ENCODE results near the gene SGIP1. TPM values are rescaled to one million over a fixed set of nuclear protein-coding genes. Genes with fewer than 3 reads are reported as not detected.

SGIP1 gene
- total and polyA plus RNA-seq, 2 of the 8 experiments (the other 6 are each of a cell fraction or from before 2014, with no cell fraction given), result 1.4 to 2.1 TPM

GRCh38 chr1:66671455-66671854, 137.5 kb downstream of the SGIP1 start:
- Histone ChIP-seq H3K56ac (replicated peaks; ENCODE audit: insufficient read length, low read depth, low read length) (no peak overlapping the region), H3K27ac (ENCODE audit: low read depth, low read length) (no peak overlapping the region), H2BK120ac (replicated peaks; ENCODE audit: low read depth, low read length) (no peak overlapping the region), H3K4me3 (ENCODE audit: extremely low read depth in 1 of 4, insufficient read depth in 2 of 4, low read depth in 3 of 4, low read length in 4 of 4) (no peak overlapping the region), H3K23ac (ENCODE audit: insufficient read length) (no peak overlapping the region), H3K23me2 (ENCODE audit: low read depth, low read length) (no peaks in the 10 kb centered on the region), H3K9me3 (ENCODE audit: insufficient read depth in 2 of 2, low read depth in 1 of 2, low read length in 1 of 2) (no peaks in the 10 kb centered on the region), H2AFZ (ENCODE audit: low read length) (no peak overlapping the region), H4K5ac (ENCODE audit: insufficient read length, low read depth, low read length) (no peak overlapping the region), H2BK20ac (ENCODE audit: low read length) (no peak overlapping the region), H2BK5ac (ENCODE audit: low read depth, low read length) (no peak overlapping the region), H3K79me2 (ENCODE audit: control insufficient read depth in 1 of 2, insufficient read depth in 2 of 2, low read length in 2 of 2) (no peaks in the 10 kb centered on the region), H2BK15ac (ENCODE audit: low read length) (no peak overlapping the region), H4K91ac (replicated peaks; ENCODE audit: insufficient read length, low read length) (no peak overlapping the region), H3K4me1 (replicated peaks in 1 of 4; ENCODE audit: control insufficient read depth in 3 of 4, insufficient read depth in 4 of 4, low read length in 3 of 4) (no peaks in the 10 kb centered on the region), H3K14ac (ENCODE audit: insufficient read length) (no peak overlapping the region), H2BK12ac (ENCODE audit: low read depth, low read length) (no peak overlapping the region), H4K8ac (ENCODE audit: extremely low read depth, insufficient read depth, low read length) (no peak overlapping the region), H3K79me1 (ENCODE audit: low read depth, low read length) (no peaks in the 10 kb centered on the region), H3K27me3 (replicated peaks in 1 of 4; ENCODE audit: control insufficient read depth in 3 of 4, extremely low read depth in 1 of 4, insufficient read depth in 3 of 4, low read length in 3 of 4) (no peaks in the 10 kb centered on the region), H3K9ac (replicated peaks in 1 of 4; ENCODE audit: extremely low read depth in 1 of 4, low read depth in 3 of 4, low read length in 3 of 4) (no peak overlapping the region), H2AK5ac (ENCODE audit: low read depth, low read length) (no peak overlapping the region), H3K4me2 (ENCODE audit: insufficient read depth in 1 of 2, low read depth in 2 of 2, low read length in 2 of 2) (no peak overlapping the region), H3K4ac (replicated peaks; ENCODE audit: insufficient read length, low read depth, low read length) (no peak overlapping the region), H3K18ac (ENCODE audit: extremely low read depth, low read length) (no peak overlapping the region), H3K36me3 (ENCODE audit: control insufficient read depth in 2 of 4, insufficient read depth in 4 of 4, low read length in 3 of 4) (no peaks in the 10 kb centered on the region), H4K20me1 (replicated peaks in 1 of 2; ENCODE audit: control insufficient read depth in 1 of 2, insufficient read depth in 2 of 2, low read length in 2 of 2) (no peaks in the 10 kb centered on the region)
- no peak for DNase-seq (ENCODE audit: low read depth in 1 of 2, low spot score in 2 of 2)
- ChIA-PET POLR2A (ENCODE audit: partially characterized antibody) (no interaction called here), CTCF (ENCODE audit: partially characterized antibody) (no interaction called here)
- no peak for FAIRE-seq
- TF ChIP-seq NRF1 (IDR thresholded peaks at IDR 0.05; ENCODE audit: low read depth, low read length), result no peak
- TF ChIP-seq POLR2A (IDR thresholded peaks at IDR 0.05; ENCODE audit: control extremely low read depth in 1 of 2, low read depth in 2 of 2, low read length in 2 of 2), result no peak
- TF ChIP-seq TAF1 (IDR thresholded peaks at IDR 0.05; ENCODE audit: low read depth, low read length), result no peak
- TF ChIP-seq TBP (IDR thresholded peaks at IDR 0.05; ENCODE audit: low read depth, low read length), result no peak
- no peak for TF ChIP-seq TCF12 (IDR thresholded peaks at IDR 0.05; ENCODE audit: low read depth, low read length)
- TF ChIP-seq KDM4A (IDR thresholded peaks at IDR 0.05; ENCODE audit: low read depth, low read length, severe bottlenecking), result no peak
- WGBS, 2 experiments (ENCODE audit: extremely low coverage in 1 of 2, insufficient coverage in 1 of 2, insufficient read length in 1 of 2, insufficient replicate concordance in 2 of 2, low coverage in 1 of 2, low lambda C conversion rate in 2 of 2, missing lambda C conversion rate in 1 of 2), result 86% methylated on average over 1 of the region's 1 CpG; no CpG with 5 or more reads in 1 of the 2 experiments
